HFFc6 (cell line): ENCODE data around the gene MOSMO. TPM values are rescaled to one million over a fixed set of nuclear protein-coding genes. Genes with fewer than 3 reads are reported as not detected.
"Not testable (repeated sequence)": the region's sequence is repeated elsewhere in the genome, so short reads cannot be mapped to it uniquely, and the experiment has no call there.

Experiments used
- DNase-seq: peaks from one replicate; pipeline ENCODE4 v3.0.0-alpha.2; 2018
- H3K27ac Mint-ChIP-seq: 2 replicates; pipeline ENCODE4 v1.8.0; 2020; ENCODE audit warnings: mild to moderate bottlenecking, mixed read lengths
- H3K27me3 Mint-ChIP-seq: 2 replicates; pipeline ENCODE4 v1.8.0; 2021; ENCODE audit warnings: mild to moderate bottlenecking, moderate library complexity, mixed read lengths; ENCODE audit not compliant: insufficient read depth
- H3K36me3 Mint-ChIP-seq: 2 replicates; pipeline ENCODE4 v1.8.0; 2021; ENCODE audit warnings: low read depth, mixed read lengths
- H3K4me1 Mint-ChIP-seq: 2 replicates; pipeline ENCODE4 v1.8.0; 2020; ENCODE audit warnings: low read depth, mixed read lengths
- H3K4me3 Mint-ChIP-seq: 2 replicates; pipeline ENCODE4 v1.8.0; 2020; ENCODE audit warnings: mild to moderate bottlenecking, moderate library complexity, mixed read lengths
- H3K9me3 Mint-ChIP-seq: 2 replicates; pipeline ENCODE4 v1.8.0; 2020; ENCODE audit warnings: mild to moderate bottlenecking, mixed read lengths
- total RNA-seq, 6 experiments: library from RNA; stranded (reverse); fragmentation: NEBNext Ultra II Directional; extraction: Animal tissue kit (Norgen Biotek cat#: 25700); gene quantifications; 2 replicates in 1 of 6; 3 replicates in 5 of 6; pipeline ENCODE4 v1.2.3, GENCODE V29; 2021
- TF ChIP-seq, protein P1 (sequence below): fragments of 200-600 bp; sonication (generic); IDR thresholded peaks from 2 replicates; pipeline ENCODE4 v1.5.0; 2021; ENCODE audit warnings: antibody characterized with exemption, mild to moderate bottlenecking

MOSMO gene
- total RNA-seq, 6 experiments from 2014 or later: 16.9 to 28.2 (median 22.7) TPM

DNA sequence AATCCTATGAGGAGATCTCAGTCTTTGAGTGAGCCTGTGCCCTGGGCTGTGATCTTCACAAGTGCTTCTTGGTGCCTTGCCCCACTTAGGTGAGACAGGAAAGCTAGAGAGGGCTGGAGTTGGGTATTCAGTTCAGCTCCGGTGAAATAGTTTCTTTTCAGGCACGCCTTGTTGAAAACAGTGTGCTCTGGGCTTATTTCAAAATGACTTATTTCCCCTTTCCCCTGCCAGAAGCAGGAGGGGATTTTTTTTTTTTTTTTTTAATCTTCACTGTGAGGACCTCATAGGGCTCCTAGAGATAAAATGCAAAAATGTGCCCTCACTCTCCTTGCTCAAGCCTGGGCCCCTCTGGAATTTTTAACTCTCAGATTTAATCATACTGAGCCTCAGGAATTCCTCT lies 27.2 kb downstream of the MOSMO start:
- Mint-ChIP-seq H3K27me3 (no peaks in the 10 kb centered on the region), H3K4me3 (no peak overlapping the region), H3K27ac (no peak overlapping the region; the same call in 1 of the 2 replicates), H3K4me1 (peaks cover 22% of the 10 kb centered on the region), H3K36me3 (peaks cover 32% of the 10 kb centered on the region), H3K9me3 (no peaks in the 10 kb centered on the region)
- DNase-seq: no peak
- TF ChIP-seq, protein P1, sequence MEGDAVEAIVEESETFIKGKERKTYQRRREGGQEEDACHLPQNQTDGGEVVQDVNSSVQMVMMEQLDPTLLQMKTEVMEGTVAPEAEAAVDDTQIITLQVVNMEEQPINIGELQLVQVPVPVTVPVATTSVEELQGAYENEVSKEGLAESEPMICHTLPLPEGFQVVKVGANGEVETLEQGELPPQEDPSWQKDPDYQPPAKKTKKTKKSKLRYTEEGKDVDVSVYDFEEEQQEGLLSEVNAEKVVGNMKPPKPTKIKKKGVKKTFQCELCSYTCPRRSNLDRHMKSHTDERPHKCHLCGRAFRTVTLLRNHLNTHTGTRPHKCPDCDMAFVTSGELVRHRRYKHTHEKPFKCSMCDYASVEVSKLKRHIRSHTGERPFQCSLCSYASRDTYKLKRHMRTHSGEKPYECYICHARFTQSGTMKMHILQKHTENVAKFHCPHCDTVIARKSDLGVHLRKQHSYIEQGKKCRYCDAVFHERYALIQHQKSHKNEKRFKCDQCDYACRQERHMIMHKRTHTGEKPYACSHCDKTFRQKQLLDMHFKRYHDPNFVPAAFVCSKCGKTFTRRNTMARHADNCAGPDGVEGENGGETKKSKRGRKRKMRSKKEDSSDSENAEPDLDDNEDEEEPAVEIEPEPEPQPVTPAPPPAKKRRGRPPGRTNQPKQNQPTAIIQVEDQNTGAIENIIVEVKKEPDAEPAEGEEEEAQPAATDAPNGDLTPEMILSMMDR: no peak

DNA sequence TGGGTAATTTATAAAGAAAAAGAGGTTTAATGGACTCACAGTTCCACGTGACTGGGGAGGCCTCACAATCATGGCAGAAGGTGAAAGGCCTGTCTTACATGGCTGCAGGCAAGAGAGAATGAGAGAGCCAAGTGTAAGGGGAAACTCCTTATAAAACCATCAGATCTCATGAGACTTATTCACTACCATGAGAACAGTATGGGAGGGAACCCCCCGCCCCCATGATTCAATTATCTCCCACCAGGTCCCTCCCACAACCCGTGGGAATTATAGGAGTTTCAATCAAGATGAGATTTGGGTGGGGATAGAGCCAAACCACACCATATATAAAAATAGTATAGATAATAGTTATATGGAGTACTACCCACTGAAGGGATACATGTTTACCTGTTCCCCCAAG lies 36.0 kb downstream of the MOSMO start:
- not testable (repeated sequence) for H3K4me3 Mint-ChIP-seq, DNase-seq, H3K27ac Mint-ChIP-seq, H3K27me3 Mint-ChIP-seq, H3K9me3 Mint-ChIP-seq, H3K36me3 Mint-ChIP-seq
- peaks cover 24% of the 10 kb centered on the region for H3K4me1 Mint-ChIP-seq

DNA sequence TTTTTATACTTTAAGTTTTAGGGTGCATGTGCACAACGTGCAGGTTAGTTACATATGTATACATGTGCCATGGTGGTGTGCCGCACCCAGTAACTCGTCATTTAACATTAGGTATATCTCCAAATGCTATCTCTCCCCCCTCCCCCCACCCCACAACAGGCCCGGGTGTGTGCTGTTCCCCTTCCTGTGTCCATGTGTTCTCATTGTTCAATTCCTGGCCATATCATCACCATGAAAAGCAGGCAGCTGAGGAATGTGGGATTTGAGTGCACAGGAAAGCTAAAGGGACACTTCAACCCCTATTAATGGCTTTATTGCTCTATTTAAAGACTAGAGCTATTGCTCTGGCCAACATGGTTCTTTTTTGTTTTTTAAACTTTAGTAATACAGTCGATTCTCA lies 38.0 kb downstream of the MOSMO start:
- DNase-seq, H3K36me3 Mint-ChIP-seq, H3K27me3 Mint-ChIP-seq, H3K9me3 Mint-ChIP-seq, H3K27ac Mint-ChIP-seq, H3K4me3 Mint-ChIP-seq: not testable (repeated sequence)
- peaks cover 24% of the 10 kb centered on the region for H3K4me1 Mint-ChIP-seq

DNA sequence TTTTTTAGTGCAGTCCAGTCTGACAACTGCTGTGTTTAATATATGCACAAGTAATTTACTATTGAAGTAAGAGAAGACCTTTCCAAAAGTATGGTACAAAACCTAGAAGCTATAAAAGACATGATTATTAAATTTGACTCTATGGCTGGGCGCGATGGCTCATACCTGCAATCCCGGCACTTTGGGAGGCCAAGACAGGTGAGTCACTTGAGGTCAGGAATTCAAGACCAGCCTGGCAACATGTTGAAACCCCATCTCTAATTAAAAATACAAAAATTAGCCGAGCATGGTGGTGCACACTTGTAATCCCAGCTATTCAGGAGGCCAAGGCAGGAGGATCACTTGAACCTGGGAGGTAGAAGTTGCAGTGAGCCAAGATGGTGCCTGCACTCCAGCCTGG lies 43.1 kb downstream of the MOSMO start:
- H3K4me1 Mint-ChIP-seq: peaks cover 12% of the 10 kb centered on the region
- peaks cover 3% of the 10 kb centered on the region; the same call in 1 of the 2 replicates for H3K36me3 Mint-ChIP-seq
- H3K27me3 Mint-ChIP-seq: no peaks in the 10 kb centered on the region
- DNase-seq: no peak
- no peak overlapping the region for H3K4me3 Mint-ChIP-seq
- H3K9me3 Mint-ChIP-seq: no peaks in the 10 kb centered on the region
- TF ChIP-seq, protein P1: no peak
- H3K27ac Mint-ChIP-seq: no peak overlapping the region

DNA sequence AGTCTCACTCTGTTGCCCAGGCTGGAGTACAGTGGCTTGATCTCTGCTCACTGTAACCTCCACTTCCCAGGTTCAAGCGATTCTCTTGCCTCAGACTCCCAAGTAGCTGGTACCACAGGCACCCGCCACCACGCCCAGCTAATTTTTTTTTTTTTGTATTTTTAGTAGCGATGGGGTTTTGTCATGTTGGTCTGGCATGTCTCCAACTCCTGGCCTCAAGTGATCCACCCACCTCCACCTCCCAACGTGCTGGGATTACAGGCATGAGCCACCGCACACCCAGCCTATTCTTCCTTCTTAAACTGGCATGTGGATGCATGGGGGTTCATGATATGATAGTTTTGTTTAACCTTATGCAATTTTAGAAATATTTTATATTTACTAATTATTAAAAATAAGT lies 45.1 kb downstream of the MOSMO start:
- Mint-ChIP-seq H3K4me3 (no peak overlapping the region), H3K36me3 (peaks cover 19% of the 10 kb centered on the region), H3K4me1 (peaks cover 14% of the 10 kb centered on the region), H3K27me3 (no peaks in the 10 kb centered on the region), H3K9me3 (no peaks in the 10 kb centered on the region), H3K27ac (no peak overlapping the region)
- TF ChIP-seq, protein P1: no peak
- no peak for DNase-seq

DNA sequence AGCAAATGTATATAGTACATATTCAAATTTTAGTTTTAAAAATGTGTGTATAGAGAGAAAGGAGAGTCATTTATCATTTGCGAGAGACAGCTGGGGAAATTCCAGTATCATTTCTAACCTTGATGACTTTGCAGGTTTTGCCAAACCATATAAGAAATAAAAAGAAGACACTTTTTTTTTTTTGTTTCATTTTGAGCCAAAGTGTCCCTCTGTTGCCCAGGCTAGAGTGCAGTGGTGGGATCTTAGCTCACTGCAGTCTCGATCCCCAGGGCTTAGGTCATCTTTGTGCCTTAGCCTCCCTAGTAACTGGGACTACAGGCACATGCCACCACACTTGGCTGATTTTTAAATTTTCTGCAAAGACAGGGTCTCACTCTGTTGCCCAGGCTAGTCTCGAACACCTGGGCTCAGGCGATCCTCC lies 46.0 kb downstream of the MOSMO start:
- Mint-ChIP-seq H3K4me3 (no peak overlapping the region), H3K36me3 (peaks cover 19% of the 10 kb centered on the region), H3K4me1 (peaks cover 20% of the 10 kb centered on the region), H3K27ac (no peak overlapping the region), H3K9me3 (no peaks in the 10 kb centered on the region), H3K27me3 (no peaks in the 10 kb centered on the region)
- DNase-seq: no peak
- TF ChIP-seq, protein P1: no peak
